ENCODE data around the gene GH1. TPM values are rescaled to one million over a fixed set of nuclear protein-coding genes. Genes with fewer than 3 reads are reported as not detected.

GH1 gene
- polyA plus RNA-seq, 1 of the 3 experiments (the other 2 are of a cell fraction) = not detected

DNA sequence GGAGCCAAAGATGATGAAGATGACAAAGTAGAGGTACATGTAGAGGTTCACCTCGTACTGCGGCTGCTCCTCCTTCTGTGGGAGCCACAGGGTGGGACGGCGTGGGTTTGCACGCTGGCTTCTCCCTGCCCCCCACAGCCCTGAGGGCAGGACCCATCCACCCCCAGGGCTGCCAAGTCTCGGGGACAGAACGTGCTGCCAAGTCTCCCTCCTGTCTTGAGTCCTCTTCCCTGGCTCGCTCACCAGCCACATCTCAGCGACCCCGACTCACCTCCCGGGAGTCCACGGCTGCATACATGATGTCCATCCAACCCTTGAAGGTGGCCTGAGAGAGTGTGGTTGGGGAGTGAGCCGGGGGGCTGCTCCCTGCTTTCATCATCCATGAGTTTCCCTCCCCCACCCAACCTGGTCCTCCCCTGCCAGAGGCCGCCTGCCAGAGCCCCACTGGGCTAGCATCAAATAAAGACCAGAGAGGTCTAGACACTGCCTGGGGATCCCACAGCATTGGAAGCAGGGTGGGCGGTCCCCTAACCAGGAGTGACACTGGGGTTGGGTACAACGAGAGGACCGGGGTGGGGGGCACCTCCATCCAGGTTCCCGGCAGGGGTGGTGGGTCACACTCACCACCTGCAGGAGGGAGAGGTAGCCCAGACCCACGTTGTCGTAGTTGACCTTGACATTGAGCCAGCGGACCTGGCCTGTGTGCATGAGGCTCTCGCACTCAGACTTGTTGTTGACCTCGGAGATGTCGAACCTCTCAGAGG, 26.3 kb upstream of the GH1 start:
- Histone ChIP-seq H3K27me3 (ENCODE audit: insufficient read depth) (no peaks in the 10 kb centered on the region), H3K79me2 (ENCODE audit: insufficient read depth) (no peaks in the 10 kb centered on the region), H4K20me1 (ENCODE audit: insufficient read depth) (no peaks in the 10 kb centered on the region), H3K4me1 (ENCODE audit: control insufficient read depth in 1 of 2, insufficient read depth in 2 of 2, low read depth in 1 of 2, low read length in 1 of 2) (no peaks in the 10 kb centered on the region), H2AFZ (ENCODE audit: low read depth) (no peak overlapping the region), H3K36me3 (replicated peaks in 1 of 2; ENCODE audit: control insufficient read depth in 1 of 2, insufficient read depth in 2 of 2, low read length in 1 of 2) (no peaks in the 10 kb centered on the region), H3K27ac (ENCODE audit: low read depth in 2 of 2, low read length in 1 of 2) (no peak overlapping the region), H3K4me3 (ENCODE audit: low read depth in 2 of 2, low read length in 1 of 2) (no peak overlapping the region), H3K9ac (no peak overlapping the region), H3F3A (replicated peaks; ENCODE audit: insufficient read depth) (no peaks in the 10 kb centered on the region), H3K9me2 (no peaks in the 10 kb centered on the region), H3K9me3 (no peaks in the 10 kb centered on the region), H3K4me2 (no peak overlapping the region)
- POLR2A ChIA-PET = no interaction called here
- DNase-seq = no peak
- no peak for TF ChIP-seq FOXM1 (IDR thresholded peaks at IDR 0.05; ENCODE audit: low read depth)
- TF ChIP-seq JUND (IDR thresholded peaks at IDR 0.05) = no peak
- TF ChIP-seq TEAD4 (IDR thresholded peaks at IDR 0.05; ENCODE audit: borderline replicate concordance, insufficient read depth) = no peak
- TF ChIP-seq, protein P1, sequence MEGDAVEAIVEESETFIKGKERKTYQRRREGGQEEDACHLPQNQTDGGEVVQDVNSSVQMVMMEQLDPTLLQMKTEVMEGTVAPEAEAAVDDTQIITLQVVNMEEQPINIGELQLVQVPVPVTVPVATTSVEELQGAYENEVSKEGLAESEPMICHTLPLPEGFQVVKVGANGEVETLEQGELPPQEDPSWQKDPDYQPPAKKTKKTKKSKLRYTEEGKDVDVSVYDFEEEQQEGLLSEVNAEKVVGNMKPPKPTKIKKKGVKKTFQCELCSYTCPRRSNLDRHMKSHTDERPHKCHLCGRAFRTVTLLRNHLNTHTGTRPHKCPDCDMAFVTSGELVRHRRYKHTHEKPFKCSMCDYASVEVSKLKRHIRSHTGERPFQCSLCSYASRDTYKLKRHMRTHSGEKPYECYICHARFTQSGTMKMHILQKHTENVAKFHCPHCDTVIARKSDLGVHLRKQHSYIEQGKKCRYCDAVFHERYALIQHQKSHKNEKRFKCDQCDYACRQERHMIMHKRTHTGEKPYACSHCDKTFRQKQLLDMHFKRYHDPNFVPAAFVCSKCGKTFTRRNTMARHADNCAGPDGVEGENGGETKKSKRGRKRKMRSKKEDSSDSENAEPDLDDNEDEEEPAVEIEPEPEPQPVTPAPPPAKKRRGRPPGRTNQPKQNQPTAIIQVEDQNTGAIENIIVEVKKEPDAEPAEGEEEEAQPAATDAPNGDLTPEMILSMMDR (IDR thresholded peaks at IDR 0.05) = no peak
- TF ChIP-seq YY1 (IDR thresholded peaks at IDR 0.05; ENCODE audit: low read depth) = no peak
- TF ChIP-seq RXRA (IDR thresholded peaks at IDR 0.05; ENCODE audit: borderline replicate concordance, low read depth) = no peak
- no peak for TF ChIP-seq USF1 (IDR thresholded peaks at IDR 0.05; ENCODE audit: borderline replicate concordance, low read depth)
- no peak for TF ChIP-seq FOSL2 (IDR thresholded peaks at IDR 0.05; ENCODE audit: borderline replicate concordance, low read depth)
- TF ChIP-seq, protein P2, sequence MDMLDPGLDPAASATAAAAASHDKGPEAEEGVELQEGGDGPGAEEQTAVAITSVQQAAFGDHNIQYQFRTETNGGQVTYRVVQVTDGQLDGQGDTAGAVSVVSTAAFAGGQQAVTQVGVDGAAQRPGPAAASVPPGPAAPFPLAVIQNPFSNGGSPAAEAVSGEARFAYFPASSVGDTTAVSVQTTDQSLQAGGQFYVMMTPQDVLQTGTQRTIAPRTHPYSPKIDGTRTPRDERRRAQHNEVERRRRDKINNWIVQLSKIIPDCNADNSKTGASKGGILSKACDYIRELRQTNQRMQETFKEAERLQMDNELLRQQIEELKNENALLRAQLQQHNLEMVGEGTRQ (IDR thresholded peaks at IDR 0.05; ENCODE audit: borderline replicate concordance, low read depth, low read length) = no peak
- no peak for TF ChIP-seq NRF1 (IDR thresholded peaks at IDR 0.05; ENCODE audit: low read depth, low read length)
- TF ChIP-seq EZH2phosphoT487 (IDR thresholded peaks at IDR 0.05; ENCODE audit: borderline replicate concordance, low read depth) = no peak
- no peak for TF ChIP-seq POLR2AphosphoS5 (IDR thresholded peaks at IDR 0.05; ENCODE audit: low read depth, low read length)
- TF ChIP-seq FOXJ3 (CRISPR knock-in tag; IDR thresholded peaks at IDR 0.05) = no peak
- no peak for TF ChIP-seq NFIC (IDR thresholded peaks at IDR 0.05; ENCODE audit: borderline replicate concordance)
- 73% methylated on average over 22 of the region's 24 CpGs for WGBS (ENCODE audit: low lambda C conversion rate)
- CTCF ChIA-PET = interaction anchor here (0.9 to 3.3 kb wide), 9 partner anchors 8 to 81 kb away, joined by 3 to 69 read pairs (median 21); partner anchors contain the start of genes CD79B and CSHL1

All from SK-N-SH (cell line).